ENCODE data around the gene TEX2. TPM values are rescaled to one million over a fixed set of nuclear protein-coding genes. Genes with fewer than 3 reads are reported as not detected.
A peak's percentile ranks its signal among the peaks of the same experiment; 100 is the strongest.

Gene TEX2
- total and polyA plus RNA-seq, 2 experiments from 2014 or later, result 27.9 to 37.7 TPM

DNA sequence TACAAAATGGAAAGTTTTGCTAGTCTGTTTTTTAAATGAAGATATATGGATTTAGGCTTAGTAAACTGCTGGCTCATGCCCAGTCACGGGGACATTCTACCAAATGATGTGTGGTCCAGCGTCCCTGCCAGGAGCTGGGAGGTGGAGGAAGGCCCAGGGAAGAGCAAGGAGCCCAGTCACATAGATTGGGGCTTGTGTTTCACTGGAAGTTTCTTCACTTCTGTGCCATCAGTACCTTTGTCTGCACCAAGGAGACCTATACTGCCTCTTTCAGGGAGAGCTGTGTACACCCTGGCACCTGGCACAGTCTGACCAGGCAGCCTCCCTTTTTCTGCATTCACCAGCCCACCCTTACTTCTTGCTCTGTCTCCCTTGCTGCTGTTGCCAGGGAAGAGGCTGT is 100.5 kb downstream of the TEX2 start:
- Histone ChIP-seq H3K36me3 (replicated peaks; ENCODE audit: insufficient read depth, low read depth) (no peaks in the 10 kb centered on the region), H3K9me3 (ENCODE audit: low read depth) (no peaks in the 10 kb centered on the region), H3K27ac (no peak overlapping the region), H4K20me1 (ENCODE audit: insufficient read depth, poor library complexity, severe bottlenecking) (no peaks in the 10 kb centered on the region), H3K27me3 (no peaks in the 10 kb centered on the region), H2AFZ (no peak overlapping the region), H3K4me1 (ENCODE audit: insufficient read depth) (peaks cover 20% of the 10 kb centered on the region), H3K79me2 (no peaks in the 10 kb centered on the region), H3K4me2 (no peak overlapping the region), H3K9me2 (replicated peaks; ENCODE audit: insufficient read depth) (no peaks in the 10 kb centered on the region), H3K4me3 (no peak overlapping the region)
- TF ChIP-seq EZH2 (IDR thresholded peaks at IDR 0.05; ENCODE audit: borderline replicate concordance) (no peak), EZH2phosphoT487 (IDR thresholded peaks at IDR 0.05; ENCODE audit: low read depth, severe bottlenecking, unreplicated experiment) (no peak)
- TF ChIP-seq, protein P1, sequence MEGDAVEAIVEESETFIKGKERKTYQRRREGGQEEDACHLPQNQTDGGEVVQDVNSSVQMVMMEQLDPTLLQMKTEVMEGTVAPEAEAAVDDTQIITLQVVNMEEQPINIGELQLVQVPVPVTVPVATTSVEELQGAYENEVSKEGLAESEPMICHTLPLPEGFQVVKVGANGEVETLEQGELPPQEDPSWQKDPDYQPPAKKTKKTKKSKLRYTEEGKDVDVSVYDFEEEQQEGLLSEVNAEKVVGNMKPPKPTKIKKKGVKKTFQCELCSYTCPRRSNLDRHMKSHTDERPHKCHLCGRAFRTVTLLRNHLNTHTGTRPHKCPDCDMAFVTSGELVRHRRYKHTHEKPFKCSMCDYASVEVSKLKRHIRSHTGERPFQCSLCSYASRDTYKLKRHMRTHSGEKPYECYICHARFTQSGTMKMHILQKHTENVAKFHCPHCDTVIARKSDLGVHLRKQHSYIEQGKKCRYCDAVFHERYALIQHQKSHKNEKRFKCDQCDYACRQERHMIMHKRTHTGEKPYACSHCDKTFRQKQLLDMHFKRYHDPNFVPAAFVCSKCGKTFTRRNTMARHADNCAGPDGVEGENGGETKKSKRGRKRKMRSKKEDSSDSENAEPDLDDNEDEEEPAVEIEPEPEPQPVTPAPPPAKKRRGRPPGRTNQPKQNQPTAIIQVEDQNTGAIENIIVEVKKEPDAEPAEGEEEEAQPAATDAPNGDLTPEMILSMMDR (IDR thresholded peaks at IDR 0.05; ENCODE audit: poor library complexity), result no peak
- WGBS (ENCODE audit: low lambda C conversion rate, missing lambda C conversion rate), result 83% methylated on average over 2 of the region's 2 CpGs
- DNase-seq (ENCODE audit: low spot score), result no peak

DNA sequence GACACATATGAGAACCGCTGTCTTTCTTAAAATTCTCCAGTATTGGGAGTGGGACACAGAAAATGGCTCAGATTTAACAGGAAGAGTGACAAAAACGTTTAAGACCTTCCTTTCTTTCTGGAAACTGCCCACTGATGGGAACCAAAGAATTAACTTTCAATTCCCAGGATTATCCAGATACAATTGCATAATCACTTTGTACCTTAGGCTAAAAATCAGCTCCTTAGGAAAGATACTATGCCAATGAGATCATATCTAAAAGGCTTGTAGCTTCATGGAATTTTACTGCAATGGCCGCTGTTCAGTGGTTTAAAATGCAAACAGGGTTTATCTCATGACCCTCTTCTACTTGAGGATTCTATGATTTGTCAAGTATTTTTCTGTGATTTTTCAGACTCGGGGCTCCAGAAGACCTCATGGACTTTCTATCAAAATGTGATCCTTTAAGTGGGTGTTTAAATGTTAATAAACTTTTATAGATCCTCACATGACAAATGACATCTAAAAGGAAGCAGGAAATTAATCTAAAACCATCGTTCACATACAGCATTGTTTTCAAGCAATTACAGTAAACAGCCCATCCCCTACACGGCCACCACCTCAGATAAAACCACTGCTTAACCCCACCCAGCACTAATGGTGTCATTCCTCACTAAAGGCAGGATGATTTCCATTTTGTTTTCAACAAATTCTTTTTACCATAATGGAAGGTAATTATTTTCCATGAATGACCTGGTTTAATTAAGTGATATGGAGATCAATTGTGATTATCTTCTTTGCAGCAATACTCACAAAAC is 101.5 kb downstream of the TEX2 start:
- Histone ChIP-seq H3K4me2 (no peak overlapping the region), H3K27me3 (no peaks in the 10 kb centered on the region), H3K4me1 (ENCODE audit: insufficient read depth) (peaks cover 24% of the 10 kb centered on the region), H3K27ac (peak overlapping the region; percentile 9), H4K20me1 (ENCODE audit: insufficient read depth, poor library complexity, severe bottlenecking) (no peaks in the 10 kb centered on the region), H2AFZ (no peak overlapping the region), H3K9me3 (ENCODE audit: low read depth) (no peaks in the 10 kb centered on the region), H3K36me3 (replicated peaks; ENCODE audit: insufficient read depth, low read depth) (no peaks in the 10 kb centered on the region), H3K4me3 (no peak overlapping the region), H3K9me2 (replicated peaks; ENCODE audit: insufficient read depth) (no peaks in the 10 kb centered on the region), H3K79me2 (no peaks in the 10 kb centered on the region)
- DNase-seq (ENCODE audit: low spot score), result no peak
- TF ChIP-seq EZH2 (IDR thresholded peaks at IDR 0.05; ENCODE audit: borderline replicate concordance), result no peak
- no peak for TF ChIP-seq EZH2phosphoT487 (IDR thresholded peaks at IDR 0.05; ENCODE audit: low read depth, severe bottlenecking, unreplicated experiment)
- TF ChIP-seq, protein P1 (IDR thresholded peaks at IDR 0.05; ENCODE audit: poor library complexity), result no peak
- 58% methylated on average over 6 of the region's 6 CpGs for WGBS (ENCODE audit: low lambda C conversion rate, missing lambda C conversion rate)

DNA sequence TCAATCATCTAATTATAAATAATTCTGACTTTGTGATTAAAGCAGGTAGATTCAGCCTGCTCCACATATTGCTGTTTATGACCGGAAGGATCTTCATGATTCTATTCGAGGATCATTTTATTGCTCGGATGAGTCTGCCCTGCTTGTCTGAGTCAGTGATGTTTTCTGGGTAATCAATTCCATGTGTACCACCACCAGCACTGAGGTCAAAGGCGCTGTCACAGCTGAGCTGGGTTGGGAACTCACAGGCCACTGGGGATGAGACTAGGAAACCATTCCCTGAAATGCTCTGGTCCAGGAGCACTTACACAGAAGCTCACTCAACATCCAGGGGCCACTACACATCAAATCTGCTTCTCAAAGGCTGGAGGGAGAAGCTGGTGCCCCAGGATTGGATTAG is 102.7 kb downstream of the TEX2 start:
- Histone ChIP-seq H3K79me2 (no peaks in the 10 kb centered on the region), H3K4me2 (no peak overlapping the region), H3K27me3 (no peaks in the 10 kb centered on the region), H3K27ac (no peak overlapping the region), H3K9me2 (replicated peaks; ENCODE audit: insufficient read depth) (no peaks in the 10 kb centered on the region), H3K36me3 (replicated peaks; ENCODE audit: insufficient read depth, low read depth) (no peaks in the 10 kb centered on the region), H3K9me3 (ENCODE audit: low read depth) (no peaks in the 10 kb centered on the region), H3K4me3 (no peak overlapping the region), H2AFZ (no peak overlapping the region), H4K20me1 (ENCODE audit: insufficient read depth, poor library complexity, severe bottlenecking) (no peaks in the 10 kb centered on the region), H3K4me1 (ENCODE audit: insufficient read depth) (peaks cover 31% of the 10 kb centered on the region)
- TF ChIP-seq, protein P1 (IDR thresholded peaks at IDR 0.05; ENCODE audit: poor library complexity), result no peak
- TF ChIP-seq EZH2phosphoT487 (IDR thresholded peaks at IDR 0.05; ENCODE audit: low read depth, severe bottlenecking, unreplicated experiment) (no peak), EZH2 (IDR thresholded peaks at IDR 0.05; ENCODE audit: borderline replicate concordance) (no peak)
- 79% methylated on average over 4 of the region's 4 CpGs for WGBS (ENCODE audit: low lambda C conversion rate, missing lambda C conversion rate)
- no peak for DNase-seq (ENCODE audit: low spot score)
